GM11168 (cell line): ENCODE results near the gene ERMARD.
"Not testable (repeated sequence)": the region's sequence is repeated elsewhere in the genome, so short reads cannot be mapped to it uniquely, and the experiment has no call there.

ENCODE experiments used
- in situ Hi-C: fragments of 300-500 bp; cut with MboI; formaldehyde crosslinking; loops from one replicate; pipeline ENCODE4 v1.12.0; 2022; ENCODE audit warnings: low sequenced_read_pairs; ENCODE audit not compliant: unreplicated experiment

Gene ERMARD

GRCh38 chr6:169729961-169730360 lies 21.5 kb upstream of the ERMARD start:
- in situ Hi-C loops, result no loop called here

- in situ Hi-C loops, result no loop called here
Measured at GRCh38 chr6:169738204-169738975, 13.0 kb upstream of the ERMARD start.

- in situ Hi-C loops, result no loop called here
Measured at GRCh38 chr6:169738976-169739529, 12.4 kb upstream of the ERMARD start.

- in situ Hi-C loops, result no loop called here
Measured at GRCh38 chr6:169741344-169741743, 10.1 kb upstream of the ERMARD start.

- in situ Hi-C loops, result no loop called here
Measured at GRCh38 chr6:169745405-169745804, 6.0 kb upstream of the ERMARD start.

GRCh38 chr6:169746556-169746955 lies 4.9 kb upstream of the ERMARD start:
- in situ Hi-C loops, result no loop called here

- in situ Hi-C loops, result no loop called here
Measured at GRCh38 chr6:169752074-169752623, 727 bp downstream of the ERMARD start.

GRCh38 chr6:169755162-169755561 lies 3.7 kb downstream of the ERMARD start:
- in situ Hi-C loops, result no loop called here

- in situ Hi-C loops, result no loop called here
Measured at GRCh38 chr6:169763308-169763707, 11.9 kb downstream of the ERMARD start.

- in situ Hi-C loops, result no loop called here
Measured at GRCh38 chr6:169763881-169764280, 12.5 kb downstream of the ERMARD start.

GRCh38 chr6:169765789-169766188 lies 14.4 kb downstream of the ERMARD start:
- in situ Hi-C loops, result not testable (repeated sequence)

GRCh38 chr6:169766232-169766631 lies 14.8 kb downstream of the ERMARD start:
- in situ Hi-C loops, result no loop called here

- in situ Hi-C loops, result no loop called here
Measured at GRCh38 chr6:169766921-169767736, 15.7 kb downstream of the ERMARD start.

- in situ Hi-C loops, result no loop called here
Measured at GRCh38 chr6:169774347-169774746, 22.9 kb downstream of the ERMARD start.

- in situ Hi-C loops, result no loop called here
Measured at GRCh38 chr6:169775321-169775720, 23.9 kb downstream of the ERMARD start.

GRCh38 chr6:169776379-169776778 lies 25.0 kb downstream of the ERMARD start:
- in situ Hi-C loops, result no loop called here

GRCh38 chr6:169777896-169778295 lies 26.5 kb downstream of the ERMARD start:
- in situ Hi-C loops, result no loop called here

GRCh38 chr6:169778646-169779045 lies 27.2 kb downstream of the ERMARD start:
- in situ Hi-C loops, result no loop called here

GRCh38 chr6:169779092-169779815 lies 27.8 kb downstream of the ERMARD start:
- in situ Hi-C loops, result no loop called here

- in situ Hi-C loops, result no loop called here
Measured at GRCh38 chr6:169779896-169780295, 28.5 kb downstream of the ERMARD start.
